Measurements from ENCODE around the gene PKDCC.
"Not testable (repeated sequence)": the region's sequence is repeated elsewhere in the genome, so short reads cannot be mapped to it uniquely, and the experiment has no call there.

PKDCC gene

GRCh38 chr2:42061839-42062238, 14.0 kb downstream of the PKDCC start:
- TF ChIP-seq CTCF (IDR thresholded peaks at IDR 0.05; ENCODE audit: borderline replicate concordance, control extremely low read depth, extremely low read depth, insufficient read depth, missing control alignments): no peak
- DNase-seq (ENCODE audit: low spot score): no peak
- in situ Hi-C loops (cut with MboI; ENCODE audit: low sequenced_read_pairs, unreplicated experiment): no loop called here

- DNase-seq (ENCODE audit: low spot score): no peak
- TF ChIP-seq CTCF (IDR thresholded peaks at IDR 0.05; ENCODE audit: borderline replicate concordance, control extremely low read depth, extremely low read depth, insufficient read depth, missing control alignments): no peak
- in situ Hi-C loops (cut with MboI; ENCODE audit: low sequenced_read_pairs, unreplicated experiment): no loop called here
These were observed 15.8 kb downstream of the PKDCC start for GRCh38 chr2:42063431-42064171.

- in situ Hi-C loops (cut with MboI; ENCODE audit: low sequenced_read_pairs, unreplicated experiment): no loop called here
- TF ChIP-seq CTCF (IDR thresholded peaks at IDR 0.05; ENCODE audit: borderline replicate concordance, control extremely low read depth, extremely low read depth, insufficient read depth, missing control alignments): no peak
- DNase-seq (ENCODE audit: low spot score): no peak
These were observed 16.7 kb downstream of the PKDCC start for GRCh38 chr2:42064417-42064942.

- DNase-seq (ENCODE audit: low spot score); in situ Hi-C loops (cut with MboI; ENCODE audit: low sequenced_read_pairs, unreplicated experiment): not testable (repeated sequence)
These were observed 17.9 kb downstream of the PKDCC start for GRCh38 chr2:42065753-42066152.

GRCh38 chr2:42067001-42067400, 19.2 kb downstream of the PKDCC start:
- in situ Hi-C loops (cut with MboI; ENCODE audit: low sequenced_read_pairs, unreplicated experiment): not testable (repeated sequence)

GRCh38 chr2:42067521-42067920, 19.7 kb downstream of the PKDCC start:
- DNase-seq (ENCODE audit: low spot score): no peak
- TF ChIP-seq CTCF (IDR thresholded peaks at IDR 0.05; ENCODE audit: borderline replicate concordance, control extremely low read depth, extremely low read depth, insufficient read depth, missing control alignments): no peak
- in situ Hi-C loops (cut with MboI; ENCODE audit: low sequenced_read_pairs, unreplicated experiment): no loop called here

More at GRCh38 chr2:42067001-42067400, 19.2 kb downstream of the PKDCC start:
- DNase-seq (ENCODE audit: low spot score): not testable (repeated sequence)

GRCh38 chr2:42068571-42069178, 20.9 kb downstream of the PKDCC start:
- DNase-seq (ENCODE audit: low spot score): no peak
- in situ Hi-C loops (cut with MboI; ENCODE audit: low sequenced_read_pairs, unreplicated experiment): no loop called here
- TF ChIP-seq CTCF (IDR thresholded peaks at IDR 0.05; ENCODE audit: borderline replicate concordance, control extremely low read depth, extremely low read depth, insufficient read depth, missing control alignments): no peak
